HEK293 (cell line): ENCODE data around the gene ELOVL6.

Experiments
- BCL11B ChIP-seq: fragments of 450-650 bp; formaldehyde crosslinking; IDR thresholded peaks from 2 replicates; pipeline ENCODE4 v1.5.1; 2016; ENCODE audit warnings: low read depth, missing biosample characterization, missing genetic modification characterization
- GLIS2 ChIP-seq: fragments of 450-650 bp; formaldehyde crosslinking; IDR thresholded peaks from 2 replicates; pipeline ENCODE4 v1.5.1; 2016; ENCODE audit warnings: missing biosample characterization, missing genetic modification characterization
- HOXD13 ChIP-seq: sonication (generic); formaldehyde crosslinking; IDR thresholded peaks from 2 replicates; pipeline ENCODE4 v1.8.0; 2022; ENCODE audit warnings: missing genetic modification reagents, borderline replicate concordance
- KLF1 ChIP-seq: fragments of 450-650 bp; formaldehyde crosslinking; IDR thresholded peaks from 2 replicates; pipeline ENCODE4 v1.5.1; 2016; ENCODE audit warnings: missing biosample characterization, missing genetic modification characterization
- KLF10 ChIP-seq: fragments of 450-650 bp; IDR thresholded peaks from 2 replicates; pipeline ENCODE4 v1.5.1; 2018; ENCODE audit warnings: missing biosample characterization, mild to moderate bottlenecking, missing genetic modification characterization
- SALL2 ChIP-seq: fragments of 450-650 bp; formaldehyde crosslinking; IDR thresholded peaks from 2 replicates; pipeline ENCODE4 v1.5.0; 2017; ENCODE audit warnings: missing biosample characterization, mild to moderate bottlenecking, missing genetic modification characterization, borderline replicate concordance
- SCRT1 ChIP-seq: fragments of 450-650 bp; formaldehyde crosslinking; IDR thresholded peaks from 2 replicates; pipeline ENCODE4 v1.5.1; 2016; ENCODE audit warnings: missing biosample characterization, missing genetic modification characterization, borderline replicate concordance
- SP3 ChIP-seq: fragments of 450-650 bp; formaldehyde crosslinking; IDR thresholded peaks from 2 replicates; pipeline ENCODE4 v1.5.1; 2016; ENCODE audit warnings: missing biosample characterization, missing genetic modification characterization
- TCF7L2 ChIP-seq: IDR thresholded peaks from 2 replicates; pipeline ENCODE4 v1.6.1; 2011; ENCODE audit warnings: low read depth, mild to moderate bottlenecking, inconsistent platforms, low read length, moderate library complexity, borderline replicate concordance
- WT1 ChIP-seq: fragments of 450-650 bp; formaldehyde crosslinking; IDR thresholded peaks from 2 replicates; pipeline ENCODE4 v1.5.1; 2016; ENCODE audit warnings: missing biosample characterization, missing genetic modification characterization
- ZBTB1 ChIP-seq: fragments of 450-650 bp; formaldehyde crosslinking; IDR thresholded peaks from 2 replicates; pipeline ENCODE4 v1.5.1; 2016; ENCODE audit warnings: missing biosample characterization, missing genetic modification characterization
- ZBTB17 ChIP-seq: fragments of 450-650 bp; formaldehyde crosslinking; IDR thresholded peaks from 2 replicates; pipeline ENCODE4 v1.5.1; 2016; ENCODE audit warnings: missing biosample characterization, missing genetic modification characterization
- ZBTB7A ChIP-seq: fragments of 450-650 bp; formaldehyde crosslinking; IDR thresholded peaks from 2 replicates; pipeline ENCODE4 v1.5.1; 2016; ENCODE audit warnings: low read depth, missing biosample characterization, missing genetic modification characterization
- ZNF121 ChIP-seq: fragments of 450-650 bp; formaldehyde crosslinking; IDR thresholded peaks from 2 replicates; pipeline ENCODE4 v1.5.1; 2016; ENCODE audit warnings: missing biosample characterization, missing genetic modification characterization
- ZNF155 ChIP-seq: fragments of 450-650 bp; formaldehyde crosslinking; IDR thresholded peaks from 2 replicates; pipeline ENCODE4 v1.5.1; 2016; ENCODE audit warnings: missing biosample characterization, missing genetic modification characterization
- ZNF16 ChIP-seq: fragments of 450-650 bp; formaldehyde crosslinking; IDR thresholded peaks from 2 replicates; pipeline ENCODE4 v1.5.1; 2016; ENCODE audit warnings: low read depth, missing biosample characterization, missing genetic modification characterization
- ZNF202 ChIP-seq: fragments of 450-650 bp; formaldehyde crosslinking; IDR thresholded peaks from 2 replicates; pipeline ENCODE4 v1.5.1; 2016; ENCODE audit warnings: missing biosample characterization, missing genetic modification characterization, borderline replicate concordance
- ZNF24 ChIP-seq: fragments of 450-650 bp; formaldehyde crosslinking; IDR thresholded peaks from 2 replicates; pipeline ENCODE4 v1.5.1; 2016; ENCODE audit warnings: missing biosample characterization, missing genetic modification characterization
- ZNF266 ChIP-seq: fragments of 450-650 bp; formaldehyde crosslinking; IDR thresholded peaks from 2 replicates; pipeline ENCODE4 v1.5.1; 2016; ENCODE audit warnings: missing biosample characterization, missing genetic modification characterization, low read depth
- ZNF274 ChIP-seq, 2 experiments: fragments of 200-500 bp in 1 of 2; fragments of 450-650 bp in 1 of 2; sonication (Bioruptor generic) in 1 of 2; formaldehyde crosslinking in 1 of 2; IDR thresholded peaks; 2 replicates each; pipeline versions ENCODE4 v1.5.1 to v1.6.1; 2014 to 2016; ENCODE audit warnings: borderline replicate concordance in 1 of 2, inconsistent platforms in 1 of 2, low read length in 1 of 2, missing biosample characterization in 1 of 2, missing genetic modification characterization in 1 of 2
- ZNF335 ChIP-seq: fragments of 450-650 bp; formaldehyde crosslinking; conservative IDR thresholded peaks from 2 replicates; pipeline ENCODE4 v1.5.1; 2016; ENCODE audit warnings: missing biosample characterization, missing genetic modification characterization
- ZNF341 ChIP-seq: fragments of 450-650 bp; formaldehyde crosslinking; IDR thresholded peaks from 2 replicates; pipeline ENCODE4; 2016; ENCODE audit warnings: low read depth, missing biosample characterization, missing genetic modification characterization
- ZNF37A ChIP-seq: fragments of 450-650 bp; IDR thresholded peaks from 2 replicates; pipeline ENCODE4 v1.5.1; 2018; ENCODE audit warnings: missing biosample characterization, missing genetic modification characterization
- ZNF473 ChIP-seq: fragments of 450-650 bp; formaldehyde crosslinking; IDR thresholded peaks from 2 replicates; pipeline ENCODE4 v1.5.1; 2017; ENCODE audit warnings: missing biosample characterization, missing genetic modification characterization
- ZNF514 ChIP-seq: fragments of 450-650 bp; formaldehyde crosslinking; IDR thresholded peaks from 2 replicates; pipeline ENCODE4 v1.5.1; 2016; ENCODE audit warnings: missing biosample characterization, missing genetic modification characterization
- ZNF561 ChIP-seq: fragments of 450-650 bp; IDR thresholded peaks from 2 replicates; pipeline ENCODE4 v1.5.1; 2018; ENCODE audit warnings: missing biosample characterization, missing genetic modification characterization, borderline replicate concordance
- ZNF596 ChIP-seq: fragments of 450-650 bp; IDR thresholded peaks from 2 replicates; pipeline ENCODE4 v1.5.0; 2018; ENCODE audit warnings: missing biosample characterization, mild to moderate bottlenecking, missing genetic modification characterization, moderate library complexity
- ZNF629 ChIP-seq: fragments of 450-650 bp; formaldehyde crosslinking; IDR thresholded peaks from 2 replicates; pipeline ENCODE4 v1.5.1; 2017; ENCODE audit warnings: missing biosample characterization, missing genetic modification characterization
- ZNF654 ChIP-seq: fragments of 450-650 bp; formaldehyde crosslinking; IDR thresholded peaks from 2 replicates; pipeline ENCODE4 v1.5.1; 2016; ENCODE audit warnings: low read depth, missing biosample characterization, missing genetic modification characterization
- ZNF670 ChIP-seq: fragments of 450-650 bp; formaldehyde crosslinking; IDR thresholded peaks from 2 replicates; pipeline ENCODE4 v1.5.1; 2016; ENCODE audit warnings: missing biosample characterization, missing genetic modification characterization, low read depth
- ZSCAN23 ChIP-seq: fragments of 450-650 bp; formaldehyde crosslinking; IDR thresholded peaks from 2 replicates; pipeline ENCODE4 v1.5.1; 2016; ENCODE audit warnings: missing biosample characterization, missing genetic modification characterization
- TF ChIP-seq, protein P1 (sequence below): fragments of 450-650 bp; formaldehyde crosslinking; conservative IDR thresholded peaks from 2 replicates; pipeline ENCODE4 v1.5.1; 2016; ENCODE audit warnings: low read depth, missing biosample characterization, missing genetic modification characterization
- TF ChIP-seq, protein P2 (sequence below): fragments of 450-650 bp; formaldehyde crosslinking; IDR thresholded peaks from 2 replicates; pipeline ENCODE4 v1.5.1; 2017; ENCODE audit warnings: missing biosample characterization, missing genetic modification characterization
- TF ChIP-seq, protein P3 (sequence below): fragments of 450-650 bp; formaldehyde crosslinking; IDR thresholded peaks from 2 replicates; pipeline ENCODE4 v1.5.1; 2017; ENCODE audit warnings: missing biosample characterization, missing genetic modification characterization

ELOVL6 gene

GRCh38 chr4:110198435-110199416, at the start of gene ELOVL6 (continued):
- TF ChIP-seq, protein P1, sequence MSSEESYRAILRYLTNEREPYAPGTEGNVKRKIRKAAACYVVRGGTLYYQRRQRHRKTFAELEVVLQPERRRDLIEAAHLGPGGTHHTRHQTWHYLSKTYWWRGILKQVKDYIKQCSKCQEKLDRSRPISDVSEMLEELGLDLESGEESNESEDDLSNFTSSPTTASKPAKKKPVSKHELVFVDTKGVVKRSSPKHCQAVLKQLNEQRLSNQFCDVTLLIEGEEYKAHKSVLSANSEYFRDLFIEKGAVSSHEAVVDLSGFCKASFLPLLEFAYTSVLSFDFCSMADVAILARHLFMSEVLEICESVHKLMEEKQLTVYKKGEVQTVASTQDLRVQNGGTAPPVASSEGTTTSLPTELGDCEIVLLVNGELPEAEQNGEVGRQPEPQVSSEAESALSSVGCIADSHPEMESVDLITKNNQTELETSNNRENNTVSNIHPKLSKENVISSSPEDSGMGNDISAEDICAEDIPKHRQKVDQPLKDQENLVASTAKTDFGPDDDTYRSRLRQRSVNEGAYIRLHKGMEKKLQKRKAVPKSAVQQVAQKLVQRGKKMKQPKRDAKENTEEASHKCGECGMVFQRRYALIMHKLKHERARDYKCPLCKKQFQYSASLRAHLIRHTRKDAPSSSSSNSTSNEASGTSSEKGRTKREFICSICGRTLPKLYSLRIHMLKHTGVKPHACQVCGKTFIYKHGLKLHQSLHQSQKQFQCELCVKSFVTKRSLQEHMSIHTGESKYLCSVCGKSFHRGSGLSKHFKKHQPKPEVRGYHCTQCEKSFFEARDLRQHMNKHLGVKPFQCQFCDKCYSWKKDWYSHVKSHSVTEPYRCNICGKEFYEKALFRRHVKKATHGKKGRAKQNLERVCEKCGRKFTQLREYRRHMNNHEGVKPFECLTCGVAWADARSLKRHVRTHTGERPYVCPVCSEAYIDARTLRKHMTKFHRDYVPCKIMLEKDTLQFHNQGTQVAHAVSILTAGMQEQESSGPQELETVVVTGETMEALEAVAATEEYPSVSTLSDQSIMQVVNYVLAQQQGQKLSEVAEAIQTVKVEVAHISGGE, result peak; percentile 43
- TF ChIP-seq, protein P2, sequence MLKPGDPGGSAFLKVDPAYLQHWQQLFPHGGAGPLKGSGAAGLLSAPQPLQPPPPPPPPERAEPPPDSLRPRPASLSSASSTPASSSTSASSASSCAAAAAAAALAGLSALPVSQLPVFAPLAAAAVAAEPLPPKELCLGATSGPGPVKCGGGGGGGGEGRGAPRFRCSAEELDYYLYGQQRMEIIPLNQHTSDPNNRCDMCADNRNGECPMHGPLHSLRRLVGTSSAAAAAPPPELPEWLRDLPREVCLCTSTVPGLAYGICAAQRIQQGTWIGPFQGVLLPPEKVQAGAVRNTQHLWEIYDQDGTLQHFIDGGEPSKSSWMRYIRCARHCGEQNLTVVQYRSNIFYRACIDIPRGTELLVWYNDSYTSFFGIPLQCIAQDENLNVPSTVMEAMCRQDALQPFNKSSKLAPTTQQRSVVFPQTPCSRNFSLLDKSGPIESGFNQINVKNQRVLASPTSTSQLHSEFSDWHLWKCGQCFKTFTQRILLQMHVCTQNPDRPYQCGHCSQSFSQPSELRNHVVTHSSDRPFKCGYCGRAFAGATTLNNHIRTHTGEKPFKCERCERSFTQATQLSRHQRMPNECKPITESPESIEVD (tag by site-specific recombination), result peak; percentile 21; the same call in 1 of the 2 replicates
- TF ChIP-seq HOXD13 (CRISPR knock-in tag) (no peak), ZNF473 (tag by site-specific recombination) (no peak), ZBTB17 (tag by site-specific recombination) (no peak; the same call in 1 of the 2 replicates), ZNF202 (no peak), ZSCAN23 (tag by site-specific recombination) (no peak), BCL11B (tag by site-specific recombination) (peak; percentile 43; the same call in 1 of the 2 replicates), ZNF335 (peak; percentile 57), ZNF16 (tag by site-specific recombination) (no peak), ZNF266 (tag by site-specific recombination) (no peak), ZNF670 (tag by site-specific recombination) (no peak), WT1 (tag by site-specific recombination) (0 out of 2 replicates have a peak, but pooled peaks have one; percentile 22), ZNF596 (peak; percentile 36; the same call in 1 of the 2 replicates), KLF10 (tag by site-specific recombination) (peak; percentile 39; the same call in 1 of the 2 replicates), ZNF561 (0 out of 2 replicates have a peak, but pooled peaks have one; percentile 58), SP3 (tag by site-specific recombination) (peak; percentile 54; the same call in 1 of the 2 replicates), ZNF341 (peak; percentile 65), GLIS2 (tag by site-specific recombination) (peak; percentile 62), SALL2 (no peak), ZNF37A (tag by site-specific recombination) (no peak), ZNF514 (no peak), ZNF274 (IDR thresholded peaks at IDR 0.05; ENCODE audit: low read length) (no peak), ZNF274 (tag by site-specific recombination; IDR thresholded peaks at IDR 0.05; ENCODE audit: borderline replicate concordance) (no peak), ZNF629 (tag by site-specific recombination) (peak; percentile 30; the same call in 1 of the 2 replicates), ZBTB7A (tag by site-specific recombination) (0 out of 2 replicates have a peak, but pooled peaks have one; percentile 24), ZNF24 (peak; percentile 69; the same call in 1 of the 2 replicates), ZNF654 (tag by site-specific recombination) (no peak), KLF1 (tag by site-specific recombination) (no peak), ZNF121 (no peak), SCRT1 (tag by site-specific recombination) (no peak), TCF7L2 (no peak), ZBTB1 (no peak), ZNF155 (tag by site-specific recombination) (no peak)
- TF ChIP-seq, protein P3, sequence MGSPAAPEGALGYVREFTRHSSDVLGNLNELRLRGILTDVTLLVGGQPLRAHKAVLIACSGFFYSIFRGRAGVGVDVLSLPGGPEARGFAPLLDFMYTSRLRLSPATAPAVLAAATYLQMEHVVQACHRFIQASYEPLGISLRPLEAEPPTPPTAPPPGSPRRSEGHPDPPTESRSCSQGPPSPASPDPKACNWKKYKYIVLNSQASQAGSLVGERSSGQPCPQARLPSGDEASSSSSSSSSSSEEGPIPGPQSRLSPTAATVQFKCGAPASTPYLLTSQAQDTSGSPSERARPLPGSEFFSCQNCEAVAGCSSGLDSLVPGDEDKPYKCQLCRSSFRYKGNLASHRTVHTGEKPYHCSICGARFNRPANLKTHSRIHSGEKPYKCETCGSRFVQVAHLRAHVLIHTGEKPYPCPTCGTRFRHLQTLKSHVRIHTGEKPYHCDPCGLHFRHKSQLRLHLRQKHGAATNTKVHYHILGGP (tag by site-specific recombination), result no peak
